GM21737 (cell line): ENCODE data around the gene PKN1.
"Not testable (repeated sequence)": the region's sequence is repeated elsewhere in the genome, so short reads cannot be mapped to it uniquely, and the experiment has no call there.

Experiments
- ATAC-seq: cut with Tn5 transposase; IDR thresholded peaks from one replicate; pipeline ENCODE4 v1.9.1; 2021; ENCODE audit warnings: mild to moderate bottlenecking, moderate library complexity; ENCODE audit not compliant: unreplicated experiment

PKN1 gene

DNA sequence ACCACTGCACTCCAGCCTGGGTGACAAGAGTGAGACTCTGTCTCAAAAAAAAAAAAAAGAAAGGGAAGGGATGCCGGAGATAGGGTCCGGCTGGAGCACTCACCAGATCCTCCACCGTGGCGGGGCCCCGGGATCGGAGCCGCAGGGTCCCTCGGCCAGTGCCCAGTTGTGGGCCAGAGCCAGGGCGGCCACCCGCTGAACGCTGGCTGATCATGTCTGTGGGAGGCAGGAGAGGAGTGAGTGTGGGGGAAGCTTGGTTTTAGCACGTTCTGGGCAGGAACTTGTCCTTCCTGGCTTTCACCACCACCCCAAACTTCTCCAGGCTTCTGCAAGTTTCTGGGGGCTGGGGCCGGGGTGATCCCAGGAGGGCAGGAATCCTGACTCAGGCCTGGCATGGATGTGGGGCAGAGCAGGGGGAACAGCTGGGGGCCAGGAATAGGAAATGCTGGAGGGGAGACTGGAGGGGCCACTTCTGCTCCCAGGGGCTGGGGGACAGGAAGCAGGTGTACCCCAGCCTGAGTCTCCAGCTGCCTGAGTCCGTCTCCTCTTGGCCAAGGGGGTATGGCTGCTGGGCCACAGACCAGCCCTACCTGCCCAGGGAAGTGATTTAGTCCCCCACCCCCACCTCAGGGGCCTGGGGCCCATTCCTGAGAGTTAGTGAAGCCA lies 46.3 kb downstream of the PKN1 start:
- ATAC-seq = no peak

DNA sequence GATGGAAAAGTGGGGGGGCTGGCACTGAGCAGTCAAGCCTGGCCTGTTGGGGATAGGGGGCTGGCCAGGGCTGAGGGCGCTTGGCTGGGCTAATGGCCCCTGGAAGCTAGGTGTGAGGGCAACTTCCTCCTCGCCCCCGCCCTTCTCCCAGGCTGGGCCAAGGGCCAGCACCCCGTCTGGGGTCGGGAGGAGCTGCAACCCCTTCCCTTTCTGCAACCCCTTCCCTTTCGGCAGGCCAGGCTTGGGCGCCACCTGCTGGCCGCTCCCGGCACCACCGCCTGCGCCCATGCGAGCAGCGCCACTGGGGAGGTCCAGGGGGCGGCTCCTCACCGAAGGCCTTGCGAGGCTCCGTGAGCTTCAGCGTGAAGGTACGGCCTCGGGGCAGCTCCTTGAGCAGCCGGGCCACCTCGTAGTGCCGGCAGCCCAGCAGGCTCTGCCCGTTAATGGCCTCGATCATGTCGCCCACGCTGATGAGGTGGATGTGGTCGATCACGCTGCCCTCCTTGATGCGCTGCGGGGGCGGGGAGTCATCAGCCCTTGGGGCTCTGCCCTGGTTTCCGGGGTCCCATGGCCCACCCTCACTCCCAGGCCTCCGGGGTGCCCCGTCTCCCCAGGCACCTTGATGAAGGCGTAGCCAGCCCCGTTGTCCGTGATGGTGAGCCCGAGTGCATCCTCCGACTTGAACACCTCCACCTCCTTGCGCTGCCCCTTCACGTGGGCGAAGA lies 47.0 kb downstream of the PKN1 start:
- ATAC-seq = no peak

DNA sequence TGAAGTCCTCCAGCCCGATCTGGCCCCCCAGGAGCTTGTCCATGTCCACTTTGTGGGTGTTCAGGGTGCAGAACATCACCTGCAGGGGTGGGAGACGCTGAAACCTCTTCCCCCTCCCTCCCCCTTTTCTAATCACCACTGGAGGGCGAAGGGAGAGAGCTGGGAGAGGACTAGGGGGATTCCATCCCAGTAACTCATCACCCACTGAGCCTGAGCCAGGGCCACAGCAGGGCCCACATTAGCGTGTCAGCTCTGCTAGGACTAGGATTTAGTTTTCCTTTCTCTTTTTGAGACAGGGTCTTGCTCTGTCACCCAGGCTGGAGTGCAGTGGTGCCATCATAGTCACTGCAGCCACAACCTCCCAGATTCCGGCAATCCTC lies 47.6 kb downstream of the PKN1 start:
- no peak for ATAC-seq

DNA sequence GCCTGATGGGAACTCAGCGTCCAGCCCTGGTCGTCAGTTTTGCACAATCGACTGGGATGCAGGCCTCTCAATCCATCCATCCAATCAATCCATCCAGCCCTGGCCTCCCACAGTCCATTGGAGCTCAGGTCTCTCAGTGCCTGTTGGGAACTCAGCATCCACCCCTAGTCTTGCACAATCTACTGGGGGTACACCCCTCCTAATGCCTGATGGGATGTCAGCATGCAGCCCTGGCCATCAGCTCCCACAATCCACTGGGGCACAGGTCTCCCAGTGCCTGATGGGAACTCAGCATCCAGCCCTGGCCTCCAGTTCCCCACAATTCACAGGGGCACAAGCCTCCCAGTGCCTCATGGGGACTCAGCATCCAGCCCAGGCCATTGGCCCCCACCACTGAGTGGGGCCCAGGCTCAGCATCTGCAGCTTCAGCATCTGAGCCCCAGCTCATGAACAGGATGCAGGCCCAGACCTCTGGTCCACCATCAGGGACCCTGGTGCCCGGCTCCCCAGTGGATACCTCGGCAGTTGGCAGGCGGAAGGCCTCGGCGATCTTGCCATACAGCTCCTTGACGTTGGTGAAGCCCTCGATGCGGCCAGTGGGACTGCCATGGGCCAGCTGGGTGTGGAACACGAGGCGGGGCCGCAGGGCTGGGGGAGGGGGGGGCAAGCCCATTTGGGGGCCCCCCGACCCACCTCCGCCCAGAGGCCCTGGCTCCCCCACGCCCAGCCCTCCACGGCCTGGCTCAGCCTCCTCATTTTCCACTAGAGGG lies 49.3 kb downstream of the PKN1 start:
- no peak for ATAC-seq

DNA sequence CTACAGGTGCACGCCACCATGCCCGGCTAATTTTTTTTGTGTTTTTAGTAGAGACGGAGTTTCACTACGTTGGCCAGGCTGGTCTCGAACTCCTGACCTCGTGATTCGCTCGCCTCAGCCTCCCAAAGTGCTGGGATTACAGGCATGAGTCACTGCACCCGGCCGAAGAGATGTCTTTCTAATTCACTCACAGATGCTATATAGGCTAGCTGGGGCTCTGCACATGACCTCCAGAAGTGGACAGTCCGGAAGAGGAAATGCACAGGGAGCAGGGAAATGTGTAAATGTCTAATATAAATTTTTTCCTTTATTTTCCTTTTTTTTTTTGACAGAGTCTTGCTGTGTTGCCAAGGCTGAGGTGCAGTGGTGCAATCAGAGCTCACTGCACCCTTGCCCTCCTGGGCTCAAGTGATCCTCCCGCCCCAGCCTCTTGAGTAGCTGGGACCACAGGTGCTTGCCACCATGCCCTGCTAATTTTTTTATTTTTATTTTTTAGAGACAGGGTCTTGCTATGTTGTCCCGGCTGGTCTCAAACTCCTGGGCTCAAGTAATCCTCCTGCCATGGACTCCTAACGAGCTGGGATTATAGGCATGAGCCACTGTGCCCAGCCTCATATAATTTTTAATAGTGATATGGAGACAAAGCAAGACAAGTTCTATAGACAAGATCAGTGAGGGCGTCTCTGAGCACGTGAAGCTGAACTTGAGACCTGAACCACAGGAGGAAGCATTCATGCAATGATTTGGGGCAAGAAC lies 54.4 kb downstream of the PKN1 start:
- ATAC-seq = no peak

DNA sequence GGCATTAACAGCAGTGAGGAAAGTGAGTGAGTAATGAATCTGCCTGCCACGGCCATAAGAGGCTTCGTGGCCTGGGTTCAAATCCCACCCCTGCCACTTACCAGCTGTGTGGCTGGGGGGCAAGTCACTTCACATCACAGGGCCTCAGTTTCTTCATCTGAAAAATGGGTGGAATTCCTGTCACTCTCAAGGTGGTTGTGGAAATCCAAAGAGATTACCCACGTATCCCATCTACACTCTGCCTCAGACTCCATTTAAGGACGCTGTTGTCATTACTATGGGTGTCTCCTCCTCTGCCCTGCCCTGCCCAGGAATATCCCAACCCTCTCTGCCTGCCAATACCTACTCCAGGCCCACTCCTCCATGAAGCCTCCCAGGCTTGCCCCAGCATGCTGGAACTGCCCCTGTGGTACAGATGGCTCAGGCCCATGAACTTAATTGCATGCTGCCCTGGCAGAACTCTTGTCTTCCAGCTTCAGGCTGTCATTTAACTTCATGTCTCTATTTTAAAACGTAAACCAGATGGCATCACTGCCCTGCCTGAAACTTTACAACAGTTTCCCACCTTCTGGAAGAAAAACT lies 59.7 kb downstream of the PKN1 start:
- no peak for ATAC-seq

DNA sequence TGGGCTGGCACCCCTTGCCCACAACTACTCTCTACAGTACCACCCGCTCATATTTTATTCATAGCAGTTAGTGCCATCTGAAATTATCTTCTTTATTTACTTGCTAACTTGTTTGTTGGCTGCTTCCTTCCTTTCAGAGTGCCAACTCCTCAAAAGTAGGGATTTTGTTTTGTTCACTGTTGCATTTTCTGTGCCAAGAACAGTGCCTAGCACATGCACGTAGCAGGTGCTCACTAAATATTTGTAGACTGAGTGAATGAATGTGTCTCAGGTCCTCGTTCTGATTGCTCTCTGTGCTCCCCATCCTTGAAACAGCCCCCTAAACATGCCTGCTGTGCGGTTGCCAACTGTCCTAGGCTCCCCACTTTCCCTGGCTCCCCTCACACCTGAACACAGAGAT lies 61.3 kb downstream of the PKN1 start:
- no peak for ATAC-seq

DNA sequence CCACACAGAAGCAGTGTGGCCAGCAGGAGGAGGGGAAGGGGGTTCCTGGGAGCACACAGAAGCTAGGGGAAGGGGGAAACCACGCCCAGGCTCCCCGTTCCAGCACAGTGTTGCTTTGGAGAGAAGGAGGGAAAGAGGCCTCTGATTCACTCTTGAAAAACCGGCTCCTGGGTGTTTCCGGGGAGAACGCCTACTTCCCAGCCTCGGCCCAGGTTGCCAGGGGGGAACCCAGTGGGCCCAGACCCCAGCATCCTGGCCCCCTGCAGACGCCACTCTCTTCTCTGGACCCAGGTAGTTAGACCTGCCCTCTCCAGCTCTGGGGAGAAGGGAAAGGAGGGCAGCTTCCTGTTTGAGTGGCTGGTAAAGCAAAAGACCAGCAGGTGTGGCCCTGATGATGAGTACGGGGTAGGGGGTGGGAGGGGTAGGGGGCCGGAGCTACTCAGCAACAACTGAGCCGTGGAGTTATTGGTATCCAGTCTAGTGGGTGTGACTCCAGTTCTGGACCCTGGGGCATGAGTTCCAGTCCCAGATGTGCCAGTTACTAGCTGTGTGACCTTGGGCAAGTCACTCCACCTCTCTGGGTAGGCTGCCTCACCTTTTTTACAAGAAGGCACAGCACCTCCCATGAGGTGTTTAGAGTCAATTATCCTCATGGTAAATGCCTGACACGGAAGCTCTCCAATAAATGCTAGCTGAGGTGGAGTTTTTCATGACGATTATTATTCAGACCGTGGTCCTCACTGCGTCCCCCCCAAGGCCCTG lies 62.0 kb downstream of the PKN1 start:
- ATAC-seq = no peak

DNA sequence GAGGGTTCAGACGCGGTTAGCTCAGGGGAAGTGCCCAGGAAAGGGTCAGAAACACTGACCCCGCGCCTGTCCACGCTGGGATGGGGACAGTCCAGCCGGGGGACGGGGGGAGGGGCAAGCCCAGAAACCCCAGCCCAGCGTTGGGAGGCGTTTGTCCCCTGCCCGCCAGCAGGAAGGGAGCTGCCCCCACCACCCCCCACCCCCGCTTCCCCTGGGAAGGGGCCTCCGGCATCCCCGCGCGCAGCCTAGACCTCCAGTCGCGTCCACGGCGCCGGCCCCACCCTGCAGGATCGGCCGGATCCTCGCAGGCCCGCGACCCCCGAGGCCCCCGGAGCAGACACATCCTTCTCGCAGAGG lies 62.5 kb downstream of the PKN1 start:
- ATAC-seq = no peak

DNA sequence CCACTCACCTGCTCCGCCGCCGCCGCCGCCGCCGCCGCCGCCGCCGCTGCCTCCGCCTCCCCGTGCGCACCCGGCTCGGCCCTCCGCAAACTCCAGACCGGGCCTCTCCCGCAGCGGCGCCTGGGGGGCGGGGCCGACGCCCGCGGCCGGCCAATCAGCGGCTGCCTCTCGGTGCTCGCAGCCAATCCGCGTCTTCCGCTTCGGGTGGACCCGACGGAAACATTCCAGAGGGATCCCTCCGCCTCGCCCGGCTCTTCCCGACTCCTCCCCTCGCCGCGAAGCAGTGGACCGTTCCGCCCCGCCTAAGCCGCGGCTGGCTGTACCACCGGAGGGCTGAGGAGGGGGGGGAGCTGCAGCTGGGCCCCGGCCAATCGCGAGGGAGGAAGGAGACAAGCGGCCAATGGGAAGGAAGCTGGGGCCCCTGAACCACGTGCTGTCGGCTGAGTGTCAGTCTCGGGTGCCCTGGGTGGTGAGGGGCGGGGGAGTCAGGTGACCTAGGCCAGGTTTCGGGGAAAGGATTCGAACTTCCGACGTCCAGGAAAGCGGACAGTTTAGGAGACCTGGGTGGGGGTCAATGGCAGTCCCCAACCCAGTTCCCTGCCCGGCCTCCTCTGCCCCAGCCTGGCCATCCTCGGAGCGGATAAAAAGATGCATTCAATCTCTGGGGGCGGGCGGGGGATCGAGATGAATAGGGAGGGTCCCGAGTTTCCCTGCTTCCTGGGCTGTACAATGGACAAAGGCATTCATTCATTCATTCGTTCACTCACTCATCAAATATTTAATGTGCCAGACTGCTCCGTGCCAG lies 63.1 kb downstream of the PKN1 start, which contains the start of gene GIPC1:
Gene GIPC1 (minus strand): TSS at position 99 of the 805 bp plus-strand sequence. CDS start 13,151 bp downstream, outside the sequence.
- ATAC-seq = peak; percentile 54

DNA sequence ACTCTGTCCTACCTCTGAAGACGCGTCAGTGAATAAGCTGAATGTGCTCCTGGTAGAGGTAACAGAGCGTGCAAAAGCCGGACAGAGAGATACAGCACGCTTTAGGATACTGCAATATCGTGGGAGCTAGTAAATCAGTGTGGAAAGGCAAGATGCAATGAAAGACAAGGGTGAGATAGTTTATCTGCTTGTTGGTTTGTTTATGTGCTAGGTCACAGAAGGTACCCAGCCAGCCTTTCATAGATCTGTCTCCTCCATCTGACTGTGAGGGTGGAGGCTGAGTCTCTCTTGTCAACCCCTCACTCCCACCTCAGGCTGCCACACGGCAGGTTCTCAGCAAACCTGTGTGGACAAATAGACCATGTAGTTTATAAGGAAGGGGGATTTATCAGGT lies 63.7 kb downstream of the PKN1 start:
- no peak for ATAC-seq

DNA sequence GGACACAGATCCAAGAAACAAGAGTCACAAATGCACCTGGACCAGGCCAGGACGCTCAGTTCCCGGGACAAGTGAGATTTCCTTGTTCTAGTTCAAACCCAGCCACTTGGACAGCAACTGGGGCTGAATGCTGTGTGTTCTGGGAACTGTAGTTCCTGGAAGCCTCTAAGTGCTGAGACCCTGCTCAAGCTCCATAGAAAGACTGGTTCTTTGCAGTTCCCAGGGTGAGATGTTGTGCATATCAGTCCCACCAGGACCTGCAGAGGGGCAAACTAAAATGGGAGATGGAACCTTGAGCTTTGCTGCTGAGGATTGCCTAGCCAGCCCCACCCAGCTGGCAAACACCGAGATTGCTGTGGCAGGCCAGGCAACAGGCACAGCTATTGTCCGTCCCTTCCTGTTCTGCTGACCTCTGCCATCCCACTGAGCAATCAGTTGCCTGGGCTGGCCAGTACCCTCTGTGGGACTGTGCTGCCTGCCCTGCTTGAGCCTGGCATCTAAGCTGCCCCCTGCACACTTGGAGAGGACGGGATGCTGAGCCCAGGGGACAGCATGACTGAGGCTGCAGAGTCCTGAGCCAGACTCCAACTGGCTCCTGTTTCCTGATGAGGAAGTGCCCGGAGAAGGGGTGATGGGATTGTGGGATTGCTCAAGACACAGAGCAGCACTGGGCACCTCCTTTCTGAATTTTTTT lies 64.3 kb downstream of the PKN1 start:
- no peak for ATAC-seq

DNA sequence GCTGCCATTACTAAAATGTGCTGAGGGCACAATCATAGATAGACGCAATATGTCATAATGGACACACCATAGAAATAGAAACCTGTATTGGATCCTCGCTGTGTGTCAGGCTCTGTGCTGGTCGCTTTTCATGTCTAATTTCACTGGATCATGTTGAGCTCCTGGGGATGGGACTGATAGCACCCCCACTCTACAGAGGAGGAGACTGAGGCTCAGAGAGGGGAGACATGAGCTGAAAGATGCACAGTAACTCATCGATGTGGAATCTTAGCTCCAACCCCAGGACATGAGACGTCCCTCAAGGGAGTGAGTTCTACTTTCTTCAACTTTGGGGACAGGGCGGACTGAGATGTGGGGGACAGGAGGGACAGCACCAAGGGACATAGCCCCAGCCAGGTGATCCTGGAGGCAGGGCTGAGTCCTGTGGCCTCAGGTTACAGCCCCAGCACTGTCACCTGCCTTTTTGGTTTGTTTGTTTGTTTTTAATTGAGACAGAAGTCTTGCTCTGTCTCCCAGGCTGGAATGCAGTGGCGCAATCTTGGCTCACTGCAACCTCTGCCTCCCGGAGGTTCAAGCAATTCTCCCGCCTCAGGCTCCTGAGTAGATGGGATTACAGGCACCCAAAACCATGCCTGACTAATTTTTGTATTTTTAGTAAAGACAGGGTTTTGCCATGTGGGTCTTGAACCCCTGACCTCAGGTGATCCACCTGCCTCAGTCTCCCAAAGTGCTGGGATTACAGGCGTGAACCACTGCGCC lies 69.4 kb downstream of the PKN1 start:
- no peak for ATAC-seq

DNA sequence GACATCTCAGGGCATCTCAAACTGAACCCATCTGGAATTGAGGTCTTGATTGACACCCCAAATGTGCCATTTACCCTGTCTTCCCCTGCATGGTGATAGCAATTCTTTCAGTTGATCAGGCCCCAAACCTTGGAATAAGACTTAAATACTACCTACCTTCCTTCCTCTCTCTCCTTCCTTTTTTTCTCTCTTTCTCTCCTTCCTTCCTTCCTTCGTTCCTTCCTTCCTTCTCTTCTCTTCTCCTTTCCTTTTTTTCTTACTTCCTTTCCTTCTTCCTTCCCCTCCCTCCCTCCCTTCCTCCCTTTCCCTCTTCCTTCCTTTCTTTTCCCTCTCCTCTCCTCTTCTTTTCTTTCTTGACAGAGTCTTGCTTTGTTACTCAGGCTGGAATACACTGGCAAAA lies 70.2 kb downstream of the PKN1 start:
- ATAC-seq = no peak

DNA sequence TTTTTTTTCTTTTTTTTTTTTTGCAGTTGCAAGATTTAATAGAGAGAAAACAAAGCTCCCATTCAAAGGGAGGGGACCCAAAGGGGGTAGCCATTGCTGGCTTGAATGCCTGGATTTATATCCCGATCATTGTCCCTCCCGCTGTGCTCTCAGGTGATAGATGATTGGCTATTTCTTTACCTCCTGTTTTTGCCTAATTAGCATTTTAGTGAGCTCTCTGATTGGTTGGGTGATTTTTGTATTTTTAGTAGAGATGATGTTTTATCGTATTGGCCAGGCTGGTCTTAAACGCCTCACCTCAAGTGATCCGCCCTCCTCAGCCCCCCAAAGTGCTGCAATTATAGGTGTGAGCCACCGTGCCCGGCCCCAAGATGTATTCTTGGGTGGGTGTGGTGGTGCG lies 71.5 kb downstream of the PKN1 start:
- ATAC-seq = not testable (repeated sequence)

DNA sequence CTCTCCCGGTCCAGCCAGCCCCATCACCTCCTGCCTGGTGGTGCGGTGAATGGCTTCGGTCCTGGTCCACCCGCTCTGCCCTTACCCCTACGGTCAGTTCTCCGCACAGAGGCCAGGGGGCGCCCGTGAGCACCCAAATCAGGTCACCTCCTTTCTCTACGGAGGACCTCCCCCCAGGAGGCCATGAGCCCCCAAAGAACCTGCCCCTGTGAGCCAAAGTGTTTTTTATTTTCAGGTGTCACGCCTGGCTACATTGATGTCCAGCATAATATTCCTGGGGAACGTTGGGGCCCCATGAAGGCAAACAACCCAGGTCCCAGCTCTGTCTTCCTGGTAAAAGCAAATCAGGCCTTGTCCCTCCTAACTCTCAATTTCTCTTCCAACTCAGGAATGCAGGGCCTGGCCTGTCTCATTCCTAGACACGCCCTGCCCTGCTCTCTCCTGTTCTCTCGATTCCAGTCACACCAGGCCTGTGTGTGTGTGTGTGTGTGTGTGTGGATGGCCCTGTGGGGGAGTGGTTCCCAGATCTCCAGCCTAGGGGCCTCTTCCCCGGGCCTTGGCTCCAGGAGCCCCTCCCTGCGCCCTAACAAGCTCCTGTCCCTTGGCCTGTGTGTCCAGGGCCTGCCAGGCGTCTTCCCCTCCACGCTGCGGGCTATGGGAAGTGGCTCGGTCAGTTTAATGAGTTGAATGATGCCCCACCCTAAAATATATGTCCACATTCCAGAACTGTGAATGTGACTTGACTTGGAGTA lies 72.6 kb downstream of the PKN1 start:
- ATAC-seq = no peak
